Measurements from ENCODE around the gene KCNJ3.

KCNJ3 gene

DNA sequence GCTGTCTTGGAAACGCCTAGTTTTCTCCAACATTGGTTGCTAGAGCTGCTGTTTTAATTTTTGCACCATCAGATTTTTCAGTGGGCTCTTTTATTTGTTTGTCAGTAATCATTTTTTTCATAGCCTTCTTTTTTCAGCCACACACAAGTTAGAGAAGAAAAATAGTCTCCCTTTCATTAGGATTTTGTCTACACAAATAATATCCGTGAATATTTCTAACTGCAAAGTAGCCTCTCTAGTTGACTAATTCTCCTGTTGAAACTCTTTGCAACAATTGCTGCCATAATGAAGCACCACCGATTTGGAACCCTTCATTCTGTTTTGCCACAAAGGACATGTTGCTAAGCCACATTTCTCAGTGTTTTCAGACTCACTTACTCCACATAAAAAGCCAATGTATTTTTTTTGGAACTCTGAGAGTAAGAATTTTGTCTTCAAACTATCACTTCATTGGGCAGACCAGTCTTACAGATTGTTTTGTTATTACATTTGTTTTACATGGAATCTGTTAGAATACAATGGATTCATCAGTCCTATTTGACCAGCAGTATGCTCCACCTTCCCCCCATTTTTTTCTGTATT is 9.6 kb downstream of the KCNJ3 start:
- Histone ChIP-seq H3K79me2 (ENCODE audit: insufficient read depth, low read length) (no peaks in the 10 kb centered on the region), H3K9me2 (replicated peaks; ENCODE audit: insufficient read depth, low read length) (no peaks in the 10 kb centered on the region), H3K36me3 (ENCODE audit: low read length) (no peaks in the 10 kb centered on the region), H2AFZ (ENCODE audit: low read depth, low read length, severe bottlenecking) (peak overlapping the region; percentile 9), H3K27me3 (ENCODE audit: low read length) (no peaks in the 10 kb centered on the region), H3K27ac (ENCODE audit: low read depth, low read length) (no peak overlapping the region), H3K4me3 (ENCODE audit: insufficient read depth, low read length, poor library complexity, severe bottlenecking) (no peak overlapping the region), H3K9ac (ENCODE audit: low read length) (no peak overlapping the region), H3K4me2 (ENCODE audit: low read depth, low read length, poor library complexity, severe bottlenecking) (no peak overlapping the region), H3K9me3 (ENCODE audit: insufficient read depth, low read length) (no peaks in the 10 kb centered on the region), H4K20me1 (ENCODE audit: low read depth, low read length) (no peaks in the 10 kb centered on the region), H3F3A (ENCODE audit: insufficient read depth) (no peaks in the 10 kb centered on the region)
- TF ChIP-seq CTCF (IDR thresholded peaks at IDR 0.05; ENCODE audit: insufficient read depth, low read length, poor library complexity, severe bottlenecking) (no peak), EZH2phosphoT487 (conservative IDR thresholded peaks at IDR 0.05; ENCODE audit: low read length) (no peak)

DNA sequence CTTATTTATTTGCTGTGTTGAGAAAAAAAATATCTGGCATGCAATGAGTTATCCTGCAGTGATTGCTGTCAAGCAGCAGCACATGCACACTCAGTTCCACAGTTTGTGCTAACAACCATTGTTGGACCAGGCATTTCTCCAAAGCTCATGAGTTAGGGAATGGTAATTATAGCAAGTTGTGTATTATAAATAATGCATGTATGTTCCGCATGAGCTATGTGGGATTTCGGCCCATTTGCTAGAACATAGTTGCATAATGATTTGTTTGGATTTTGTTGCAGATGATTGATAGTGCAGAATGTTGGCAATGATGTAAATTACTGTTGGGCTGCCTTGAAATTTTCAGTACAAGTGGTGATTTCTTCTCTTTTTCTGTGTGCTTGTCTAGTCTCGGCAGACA is 10.7 kb downstream of the KCNJ3 start:
- no peaks in the 10 kb centered on the region for H4K20me1 ChIP-seq (ENCODE audit: low read depth, low read length)
- no peak overlapping the region for H2AFZ ChIP-seq (ENCODE audit: low read depth, low read length, severe bottlenecking)
- H3K4me2 ChIP-seq (ENCODE audit: low read depth, low read length, poor library complexity, severe bottlenecking) = no peak overlapping the region
- no peaks in the 10 kb centered on the region for H3K9me3 ChIP-seq (ENCODE audit: insufficient read depth, low read length)
- H3K36me3 ChIP-seq (ENCODE audit: low read length) = no peaks in the 10 kb centered on the region
- TF ChIP-seq CTCF (IDR thresholded peaks at IDR 0.05; ENCODE audit: insufficient read depth, low read length, poor library complexity, severe bottlenecking) = no peak
- TF ChIP-seq EZH2phosphoT487 (conservative IDR thresholded peaks at IDR 0.05; ENCODE audit: low read length) = no peak
- no peaks in the 10 kb centered on the region for H3K9me2 ChIP-seq (replicated peaks; ENCODE audit: insufficient read depth, low read length)
- no peak overlapping the region for H3K4me3 ChIP-seq (ENCODE audit: insufficient read depth, low read length, poor library complexity, severe bottlenecking)
- H3K79me2 ChIP-seq (ENCODE audit: insufficient read depth, low read length) = no peaks in the 10 kb centered on the region
- no peaks in the 10 kb centered on the region for H3F3A ChIP-seq (ENCODE audit: insufficient read depth)
- no peak overlapping the region for H3K9ac ChIP-seq (ENCODE audit: low read length)
- no peaks in the 10 kb centered on the region for H3K27me3 ChIP-seq (ENCODE audit: low read length)
- no peak overlapping the region for H3K27ac ChIP-seq (ENCODE audit: low read depth, low read length)

DNA sequence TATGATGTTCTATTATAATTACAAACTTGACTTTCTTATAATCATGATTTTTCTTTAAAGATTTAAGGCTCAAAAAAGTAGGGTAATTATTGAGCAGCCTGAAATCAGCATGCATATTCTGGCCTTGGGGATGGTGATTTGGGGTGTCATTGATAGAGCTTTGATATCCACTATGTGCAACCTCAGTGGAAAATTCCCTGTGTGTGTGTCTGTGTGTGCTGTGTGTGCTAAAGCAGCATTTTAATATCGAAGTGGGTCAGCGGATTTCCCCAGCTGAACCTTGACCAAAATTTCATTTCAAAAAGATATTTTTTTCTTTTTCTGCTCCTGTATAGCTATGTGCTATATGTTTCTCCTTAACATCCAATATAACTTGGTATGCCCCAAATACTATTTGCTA is 11.6 kb downstream of the KCNJ3 start:
- H3K4me2 ChIP-seq (ENCODE audit: low read depth, low read length, poor library complexity, severe bottlenecking) = no peak overlapping the region
- H3K4me3 ChIP-seq (ENCODE audit: insufficient read depth, low read length, poor library complexity, severe bottlenecking) = no peak overlapping the region
- no peaks in the 10 kb centered on the region for H3K79me2 ChIP-seq (ENCODE audit: insufficient read depth, low read length)
- no peaks in the 10 kb centered on the region for H3K9me3 ChIP-seq (ENCODE audit: insufficient read depth, low read length)
- no peaks in the 10 kb centered on the region for H3F3A ChIP-seq (ENCODE audit: insufficient read depth)
- H3K27ac ChIP-seq (ENCODE audit: low read depth, low read length) = no peak overlapping the region
- H4K20me1 ChIP-seq (ENCODE audit: low read depth, low read length) = no peaks in the 10 kb centered on the region
- TF ChIP-seq EZH2phosphoT487 (conservative IDR thresholded peaks at IDR 0.05; ENCODE audit: low read length) = no peak
- no peak overlapping the region for H3K9ac ChIP-seq (ENCODE audit: low read length)
- no peak overlapping the region for H2AFZ ChIP-seq (ENCODE audit: low read depth, low read length, severe bottlenecking)
- H3K27me3 ChIP-seq (ENCODE audit: low read length) = no peaks in the 10 kb centered on the region
- no peaks in the 10 kb centered on the region for H3K36me3 ChIP-seq (ENCODE audit: low read length)
- no peaks in the 10 kb centered on the region for H3K9me2 ChIP-seq (replicated peaks; ENCODE audit: insufficient read depth, low read length)

- Histone ChIP-seq H3K4me3 (ENCODE audit: insufficient read depth, low read length, poor library complexity, severe bottlenecking) (no peak overlapping the region), H3F3A (ENCODE audit: insufficient read depth) (no peaks in the 10 kb centered on the region), H3K9me2 (replicated peaks; ENCODE audit: insufficient read depth, low read length) (no peaks in the 10 kb centered on the region), H4K20me1 (ENCODE audit: low read depth, low read length) (no peaks in the 10 kb centered on the region), H3K27me3 (ENCODE audit: low read length) (no peaks in the 10 kb centered on the region), H3K27ac (ENCODE audit: low read depth, low read length) (no peak overlapping the region), H3K9ac (ENCODE audit: low read length) (no peak overlapping the region), H3K4me2 (ENCODE audit: low read depth, low read length, poor library complexity, severe bottlenecking) (no peak overlapping the region), H3K36me3 (ENCODE audit: low read length) (no peaks in the 10 kb centered on the region), H3K9me3 (ENCODE audit: insufficient read depth, low read length) (no peaks in the 10 kb centered on the region), H3K79me2 (ENCODE audit: insufficient read depth, low read length) (no peaks in the 10 kb centered on the region), H2AFZ (ENCODE audit: low read depth, low read length, severe bottlenecking) (no peak overlapping the region)
- no peak for TF ChIP-seq EZH2phosphoT487 (conservative IDR thresholded peaks at IDR 0.05; ENCODE audit: low read length)
- TF ChIP-seq CTCF (IDR thresholded peaks at IDR 0.05; ENCODE audit: insufficient read depth, low read length, poor library complexity, severe bottlenecking) = no peak
These were observed 12.2 kb downstream of the KCNJ3 start for GRCh38 chr2:154710685-154711084.
